HG03280 (cell line): ENCODE results near the gene RPN1.
"Not testable (repeated sequence)": the region's sequence is repeated elsewhere in the genome, so short reads cannot be mapped to it uniquely, and the experiment has no call there.

Source experiments
- ATAC-seq: cut with Tn5 transposase; IDR thresholded peaks from one replicate; pipeline ENCODE4 v1.9.1; 2021; ENCODE audit warnings: mild to moderate bottlenecking, moderate library complexity; ENCODE audit not compliant: unreplicated experiment

RPN1 gene

DNA sequence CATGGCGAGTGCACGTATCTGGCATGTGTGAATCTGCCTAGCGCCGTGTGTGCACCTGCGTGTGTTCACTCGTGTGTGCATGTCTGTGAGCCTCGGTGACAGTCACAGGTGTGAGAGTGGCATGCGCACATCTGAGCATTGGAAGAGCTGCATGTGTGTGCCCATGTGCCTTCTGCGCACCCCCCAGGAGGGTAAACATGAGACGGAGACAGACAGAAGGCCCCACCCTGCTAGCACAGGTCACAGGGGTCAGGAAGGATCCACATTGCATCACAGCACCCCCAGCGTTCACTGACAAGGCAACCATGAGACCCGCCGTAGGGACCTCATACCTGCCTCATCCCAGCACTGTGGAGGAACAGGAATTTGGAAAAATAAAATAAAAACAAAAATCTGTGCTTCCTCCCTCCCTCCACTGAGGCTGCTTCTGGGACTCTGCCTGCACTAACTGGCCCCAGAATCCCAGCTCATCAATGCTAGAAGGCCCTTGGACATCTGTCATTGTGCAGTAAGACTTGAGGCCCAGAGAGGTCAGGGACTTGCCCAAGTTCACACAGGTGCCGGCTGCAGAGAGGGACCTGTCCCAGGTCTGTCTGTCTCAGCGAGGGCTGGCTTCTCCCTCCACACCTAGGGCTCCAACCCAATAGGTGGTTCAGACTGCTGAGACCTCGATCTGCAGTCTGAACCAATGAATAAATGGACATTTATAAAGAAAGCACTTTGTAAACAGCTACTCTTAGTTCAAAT, 37.4 kb downstream of the RPN1 start:
- no peak for ATAC-seq

- no peak for ATAC-seq
Observed at GRCh38 chr3:128610451-128611070, 40.1 kb downstream of the RPN1 start.

- no peak for ATAC-seq
Observed at GRCh38 chr3:128609294-128609693, 41.3 kb downstream of the RPN1 start.

DNA sequence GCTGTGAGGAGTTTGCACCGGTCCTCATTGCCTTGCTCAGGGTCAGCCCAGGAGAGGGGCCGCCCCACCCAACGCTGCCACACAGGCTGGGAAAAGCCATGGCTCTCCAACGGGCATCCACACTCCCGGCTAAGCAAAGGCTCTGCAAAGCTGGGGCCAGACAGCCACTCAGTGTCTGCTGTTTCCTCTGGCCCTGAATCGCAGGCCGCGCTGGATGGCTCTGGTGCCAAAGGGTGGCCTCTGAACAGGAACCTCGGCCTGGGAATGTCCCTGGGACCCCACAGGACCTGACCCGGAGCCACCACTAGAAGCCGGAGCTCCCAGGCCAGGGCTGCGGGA, 42.9 kb downstream of the RPN1 start:
- no peak for ATAC-seq

DNA sequence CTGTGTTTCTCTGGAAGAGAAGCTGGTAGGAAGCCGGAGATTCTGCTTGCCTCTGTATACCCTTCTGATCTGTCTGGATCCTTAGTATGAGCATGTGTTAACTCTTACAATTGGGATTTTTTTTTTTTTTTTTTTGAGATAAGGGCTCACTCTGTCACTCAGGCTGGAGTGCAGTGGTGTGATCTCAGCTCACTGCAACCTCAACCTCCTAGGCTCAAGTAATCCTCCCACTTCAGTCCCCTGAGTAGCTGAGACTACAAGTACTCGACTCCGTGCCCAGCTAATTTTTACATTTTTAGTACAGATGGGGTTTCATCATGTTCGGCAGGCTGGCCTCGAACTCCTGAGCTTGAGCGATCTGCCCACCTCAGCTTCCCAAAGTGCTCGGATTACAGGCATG, 44.5 kb downstream of the RPN1 start:
- no peak for ATAC-seq

DNA sequence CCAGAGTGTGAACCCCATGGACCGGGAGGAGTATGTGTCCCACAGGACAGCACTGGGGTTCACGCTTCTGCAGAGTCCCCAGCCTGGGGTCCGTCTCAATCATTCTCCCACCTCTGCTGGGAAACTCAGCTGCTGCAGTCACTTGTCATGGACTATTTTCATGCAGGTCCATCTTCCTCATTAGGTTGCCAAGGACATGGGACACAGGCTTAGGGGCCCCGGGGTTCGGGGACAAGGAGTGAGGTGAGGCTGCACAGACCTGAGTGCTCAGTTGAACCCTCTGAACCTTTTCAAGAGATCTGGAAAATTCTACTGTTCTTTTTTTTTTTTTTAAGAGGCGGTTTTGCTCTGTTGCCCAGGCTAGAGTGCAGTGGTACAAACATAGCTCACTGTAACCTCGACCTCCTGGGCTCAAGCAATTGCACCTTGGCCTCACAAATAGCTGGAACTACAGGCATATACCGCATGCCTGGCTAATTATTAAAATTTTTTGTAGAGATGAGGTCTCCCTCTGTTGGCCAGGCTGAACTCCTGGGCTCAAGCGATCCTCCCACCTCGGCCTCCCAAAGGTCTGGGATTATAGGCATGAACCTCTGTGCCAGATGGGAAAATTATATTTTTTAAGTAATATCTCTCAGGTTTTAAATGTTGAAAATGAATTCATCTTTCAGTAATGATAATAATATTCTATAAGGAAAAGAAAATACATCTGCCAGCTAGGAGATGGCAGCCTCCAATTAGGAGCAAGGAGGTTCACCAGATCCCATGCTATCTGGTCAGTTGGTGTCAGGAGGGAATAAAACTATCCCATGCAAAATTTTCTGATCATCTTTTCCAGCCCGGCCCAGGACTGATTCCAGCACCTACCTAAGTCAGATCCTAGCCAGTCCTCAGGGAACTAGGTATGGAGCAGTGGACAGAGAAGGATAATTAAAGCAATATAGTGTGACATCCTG, 45.2 kb downstream of the RPN1 start:
- no peak for ATAC-seq

GRCh38 chr3:128603811-128604775, 46.5 kb downstream of the RPN1 start:
- ATAC-seq = no peak

DNA sequence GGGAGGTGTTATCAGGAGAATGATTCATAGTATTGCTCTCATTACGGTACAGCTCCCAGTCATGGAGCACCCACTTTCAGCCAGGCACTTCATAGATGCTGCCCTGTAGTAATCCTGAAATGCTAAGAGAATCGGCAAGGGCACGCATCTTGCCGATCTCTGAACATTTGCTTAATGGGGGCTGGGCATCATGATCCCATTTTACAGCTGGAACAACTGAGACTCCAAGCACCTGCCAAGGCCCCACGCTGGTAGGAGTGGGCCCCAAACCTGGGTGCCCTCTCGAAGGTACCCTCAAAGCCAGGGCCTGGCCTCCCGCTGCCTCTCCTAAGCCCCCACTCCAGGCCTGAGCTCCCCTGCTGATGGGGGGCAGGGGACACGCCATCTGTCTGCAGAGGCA, 47.3 kb downstream of the RPN1 start:
- no peak for ATAC-seq

- ATAC-seq = no peak
Observed at GRCh38 chr3:128598884-128599664, 51.5 kb downstream of the RPN1 start.

- ATAC-seq = no peak
Observed at GRCh38 chr3:128597900-128598299, 52.7 kb downstream of the RPN1 start.

- no peak for ATAC-seq
Observed at GRCh38 chr3:128592864-128593263, 57.8 kb downstream of the RPN1 start.

DNA sequence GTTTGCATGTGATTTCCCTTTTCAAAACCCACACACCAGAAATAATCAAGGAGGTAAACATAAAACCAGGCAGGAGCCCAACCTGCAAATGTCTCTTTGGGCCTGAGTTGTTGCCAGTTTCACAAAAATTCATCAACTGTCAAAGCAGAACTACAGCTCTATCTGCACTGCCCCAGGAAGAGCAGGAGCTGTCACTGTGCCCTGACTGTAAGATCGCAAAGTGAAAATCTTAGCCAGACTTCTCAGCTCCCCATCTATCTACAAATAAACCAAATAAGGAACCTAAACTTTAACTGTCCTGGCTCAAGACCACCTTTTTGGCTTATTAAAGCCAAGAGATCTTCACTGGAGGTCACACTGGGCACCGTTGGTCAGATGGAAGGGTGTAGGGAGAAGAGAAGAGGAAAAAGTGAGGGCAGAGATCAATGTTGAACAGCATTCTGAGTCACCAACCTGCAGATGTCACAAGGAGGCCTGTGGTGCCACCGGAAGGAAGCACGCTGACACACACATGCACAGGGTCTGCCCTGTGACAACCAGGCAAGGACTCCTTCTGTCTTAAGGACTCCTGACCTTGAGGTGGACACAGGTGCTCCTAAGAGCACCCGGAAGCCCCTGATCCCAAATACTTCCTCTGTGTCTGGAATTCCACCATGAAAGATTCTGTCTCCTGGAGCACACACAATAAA, 58.7 kb downstream of the RPN1 start:
- no peak for ATAC-seq

GRCh38 chr3:128590948-128591347, 59.7 kb downstream of the RPN1 start:
- ATAC-seq = no peak

DNA sequence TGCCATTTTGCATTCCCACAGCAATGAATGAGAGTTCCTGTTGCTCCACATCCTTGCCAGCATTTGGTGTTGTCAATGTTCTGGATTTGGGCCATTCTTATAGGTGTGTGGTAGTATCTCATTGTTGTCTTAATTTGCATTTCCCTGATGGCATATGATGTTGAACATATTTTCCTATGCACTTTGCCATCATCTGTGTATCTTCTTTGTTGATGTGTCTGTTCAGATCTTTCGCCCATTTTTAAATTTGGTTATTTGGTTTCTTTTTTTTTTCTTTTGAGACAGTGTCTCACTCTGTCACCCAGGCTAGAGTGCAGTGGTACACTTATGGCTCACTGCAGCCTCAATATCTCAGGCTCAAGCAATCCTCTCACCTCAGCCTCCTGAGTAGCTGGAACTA, 60.6 kb downstream of the RPN1 start:
- ATAC-seq = not testable (repeated sequence)

DNA sequence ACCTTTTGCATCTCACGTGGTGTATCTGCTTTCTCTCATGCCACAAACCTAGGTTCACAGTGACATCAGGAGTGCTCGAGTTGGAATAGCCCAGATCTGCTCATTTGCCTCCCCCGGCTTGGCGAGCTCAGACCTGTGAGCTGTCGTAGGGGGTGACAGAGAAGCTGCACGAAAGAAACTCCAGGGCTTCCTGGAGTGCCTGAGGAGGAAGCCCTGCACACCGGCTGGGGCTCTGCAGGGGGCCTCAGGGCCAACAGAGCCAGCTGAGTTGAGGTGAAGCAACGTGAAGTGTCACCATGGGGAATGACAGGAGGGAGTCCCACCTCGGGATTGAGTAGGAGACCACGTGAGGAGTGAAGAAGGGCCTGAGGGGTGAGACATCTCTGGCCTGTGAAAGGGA, 62.5 kb downstream of the RPN1 start:
- no peak for ATAC-seq

- no peak for ATAC-seq
Observed at GRCh38 chr3:128587391-128587790, 63.2 kb downstream of the RPN1 start.

GRCh38 chr3:128586932-128587331, 63.7 kb downstream of the RPN1 start:
- ATAC-seq = not testable (repeated sequence)

GRCh38 chr3:128586391-128586790, 64.2 kb downstream of the RPN1 start:
- ATAC-seq = not testable (repeated sequence)

DNA sequence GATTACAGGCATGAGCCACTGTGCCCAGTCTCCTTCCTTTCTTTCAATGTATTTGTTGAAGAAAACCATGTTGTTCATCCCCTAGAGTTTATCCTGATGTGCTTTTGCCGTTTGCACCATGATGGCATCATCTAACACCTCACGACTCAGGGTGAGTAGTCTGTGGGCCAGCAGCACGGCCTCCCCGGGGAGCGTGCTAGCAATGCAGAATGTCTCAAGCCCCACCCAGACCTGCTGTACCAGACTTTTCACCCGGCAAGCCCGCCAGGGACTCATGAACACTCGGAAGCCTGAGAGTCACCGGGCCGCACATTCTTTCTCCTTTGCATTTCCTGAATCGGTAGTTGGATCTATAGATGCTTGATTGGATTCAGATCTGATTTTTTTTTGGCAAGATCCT, 64.6 kb downstream of the RPN1 start:
- ATAC-seq = no peak
